ENCODE measurements around the gene THBS2. TPM values are rescaled to one million over a fixed set of nuclear protein-coding genes. Genes with fewer than 3 reads are reported as not detected.

Gene THBS2
- total RNA-seq, 1 experiment from 2014 or later: not detected

- CTCF ChIA-PET: interaction anchor here (0.7 kb wide), 1 partner anchor 23 kb away, joined by 4 read pairs; no protein-coding TSS in a partner anchor
These were observed 26.5 kb downstream of the THBS2 start for GRCh38 chr6:169227116-169227515.

DNA sequence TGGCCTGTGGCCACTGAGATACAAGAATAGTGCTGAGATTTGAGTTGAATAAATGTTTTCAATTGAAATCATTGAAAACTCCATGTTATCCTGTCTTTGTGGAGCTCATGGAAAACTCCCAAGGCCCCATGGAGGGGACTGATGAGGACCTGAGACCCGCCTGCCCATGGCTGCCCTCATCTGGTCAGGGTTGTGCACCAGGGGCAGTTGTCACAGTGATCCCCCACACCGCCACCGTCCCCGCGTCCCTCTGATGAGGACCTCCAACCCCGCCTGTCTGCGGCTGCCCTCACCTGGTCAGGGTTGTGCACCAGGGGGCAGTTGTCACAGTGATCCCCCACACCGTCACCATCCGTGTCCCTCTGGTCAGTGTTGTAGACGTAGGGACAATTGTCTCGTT, 27.8 kb downstream of the THBS2 start:
- ChIA-PET POLR2A (ENCODE audit: unreplicated experiment) (no interaction called here), CTCF (no interaction called here)
- DNase-seq: no peak
- H4K20me1 ChIP-seq (ENCODE audit: insufficient read depth): no peaks in the 10 kb centered on the region
- no peaks in the 10 kb centered on the region for H3K79me2 ChIP-seq (ENCODE audit: low read depth)
- no TSS peak for BruUV-seq (replicated peaks)
- no peak overlapping the region for H2AFZ ChIP-seq
- no peaks in the 10 kb centered on the region for H3K9me2 ChIP-seq (ENCODE audit: insufficient read depth)
- no peak overlapping the region for H3K4me3 ChIP-seq
- intact Hi-C loops (cut with micrococcal nuclease; ENCODE audit: unreplicated experiment): no loop called here
- no peaks in the 10 kb centered on the region for H3K9me3 ChIP-seq (ENCODE audit: insufficient read depth, low read depth)
- no peaks in the 10 kb centered on the region for H3K36me3 ChIP-seq (ENCODE audit: low read depth)
- H3K27me3 ChIP-seq (ENCODE audit: insufficient read depth, low read depth): peaks cover 84% of the 10 kb centered on the region
- no peak overlapping the region for H3K27ac ChIP-seq
- TF ChIP-seq EZH2 (IDR thresholded peaks at IDR 0.05; ENCODE audit: low read depth): no peak
- TF ChIP-seq, protein P1, sequence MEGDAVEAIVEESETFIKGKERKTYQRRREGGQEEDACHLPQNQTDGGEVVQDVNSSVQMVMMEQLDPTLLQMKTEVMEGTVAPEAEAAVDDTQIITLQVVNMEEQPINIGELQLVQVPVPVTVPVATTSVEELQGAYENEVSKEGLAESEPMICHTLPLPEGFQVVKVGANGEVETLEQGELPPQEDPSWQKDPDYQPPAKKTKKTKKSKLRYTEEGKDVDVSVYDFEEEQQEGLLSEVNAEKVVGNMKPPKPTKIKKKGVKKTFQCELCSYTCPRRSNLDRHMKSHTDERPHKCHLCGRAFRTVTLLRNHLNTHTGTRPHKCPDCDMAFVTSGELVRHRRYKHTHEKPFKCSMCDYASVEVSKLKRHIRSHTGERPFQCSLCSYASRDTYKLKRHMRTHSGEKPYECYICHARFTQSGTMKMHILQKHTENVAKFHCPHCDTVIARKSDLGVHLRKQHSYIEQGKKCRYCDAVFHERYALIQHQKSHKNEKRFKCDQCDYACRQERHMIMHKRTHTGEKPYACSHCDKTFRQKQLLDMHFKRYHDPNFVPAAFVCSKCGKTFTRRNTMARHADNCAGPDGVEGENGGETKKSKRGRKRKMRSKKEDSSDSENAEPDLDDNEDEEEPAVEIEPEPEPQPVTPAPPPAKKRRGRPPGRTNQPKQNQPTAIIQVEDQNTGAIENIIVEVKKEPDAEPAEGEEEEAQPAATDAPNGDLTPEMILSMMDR (conservative IDR thresholded peaks at IDR 0.05): no peak
- no peaks in the 10 kb centered on the region for H3K4me1 ChIP-seq (replicated peaks; ENCODE audit: insufficient read depth)
- H3F3A ChIP-seq (ENCODE audit: insufficient read depth, low read depth): no peaks in the 10 kb centered on the region
- H3K4me2 ChIP-seq: no peak overlapping the region

More at GRCh38 chr6:169227116-169227515, 26.5 kb downstream of the THBS2 start:
- no peak overlapping the region for H3K4me2 ChIP-seq
- TF ChIP-seq, protein P1 (conservative IDR thresholded peaks at IDR 0.05): no peak
- TF ChIP-seq EZH2 (IDR thresholded peaks at IDR 0.05; ENCODE audit: low read depth): no peak
- no peaks in the 10 kb centered on the region for H3F3A ChIP-seq (ENCODE audit: insufficient read depth, low read depth)
- H3K9me2 ChIP-seq (ENCODE audit: insufficient read depth): no peaks in the 10 kb centered on the region
- no peaks in the 10 kb centered on the region for H3K36me3 ChIP-seq (ENCODE audit: low read depth)
- BruUV-seq (replicated peaks): no TSS peak
- H3K79me2 ChIP-seq (ENCODE audit: low read depth): no peaks in the 10 kb centered on the region
- H3K9me3 ChIP-seq (ENCODE audit: insufficient read depth, low read depth): no peaks in the 10 kb centered on the region
- peaks cover 82% of the 10 kb centered on the region for H3K27me3 ChIP-seq (ENCODE audit: insufficient read depth, low read depth)
- intact Hi-C loops (cut with micrococcal nuclease; ENCODE audit: unreplicated experiment): no loop called here
- no peak overlapping the region for H3K4me3 ChIP-seq
- no peaks in the 10 kb centered on the region for H4K20me1 ChIP-seq (ENCODE audit: insufficient read depth)
- no peak overlapping the region for H3K27ac ChIP-seq
- H3K4me1 ChIP-seq (replicated peaks; ENCODE audit: insufficient read depth): no peaks in the 10 kb centered on the region
- no peak overlapping the region for H2AFZ ChIP-seq
- DNase-seq: no peak
- POLR2A ChIA-PET (ENCODE audit: unreplicated experiment): no interaction called here

DNA sequence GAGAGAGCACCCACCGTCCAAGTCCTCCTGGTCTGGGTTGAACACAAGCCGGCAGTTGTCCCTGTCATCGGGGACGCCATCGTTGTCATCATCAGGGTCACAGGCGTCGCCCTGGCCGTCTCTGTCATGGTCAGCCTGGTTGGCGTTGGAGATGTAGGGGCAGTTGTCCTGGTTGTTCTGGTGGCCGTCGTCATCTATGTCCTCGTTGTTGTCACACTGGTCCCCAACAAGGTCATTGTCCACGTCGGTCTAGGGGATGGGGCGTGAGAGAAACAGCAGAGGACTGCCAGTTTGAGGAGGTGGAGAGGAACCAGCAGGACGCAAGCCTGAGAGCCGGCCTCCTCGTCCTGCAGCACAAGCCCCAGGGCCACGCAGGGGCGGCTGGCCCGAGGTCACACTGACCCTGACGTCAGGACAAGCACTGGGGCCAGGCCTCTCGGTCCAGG, 28.5 kb downstream of the THBS2 start:
- no peaks in the 10 kb centered on the region for H4K20me1 ChIP-seq (ENCODE audit: insufficient read depth)
- no peaks in the 10 kb centered on the region for H3K9me2 ChIP-seq (ENCODE audit: insufficient read depth)
- H3K9me3 ChIP-seq (ENCODE audit: insufficient read depth, low read depth): no peaks in the 10 kb centered on the region
- H3K4me1 ChIP-seq (replicated peaks; ENCODE audit: insufficient read depth): no peaks in the 10 kb centered on the region
- intact Hi-C loops (cut with micrococcal nuclease; ENCODE audit: unreplicated experiment): no loop called here
- ChIA-PET POLR2A (ENCODE audit: unreplicated experiment) (no interaction called here), CTCF (no interaction called here)
- no peak overlapping the region for H3K27ac ChIP-seq
- H3K27me3 ChIP-seq (ENCODE audit: insufficient read depth, low read depth): peaks cover 85% of the 10 kb centered on the region
- H3F3A ChIP-seq (ENCODE audit: insufficient read depth, low read depth): no peaks in the 10 kb centered on the region
- BruUV-seq (replicated peaks): no TSS peak
- no peak overlapping the region for H3K4me2 ChIP-seq
- H3K4me3 ChIP-seq: no peak overlapping the region
- H3K79me2 ChIP-seq (ENCODE audit: low read depth): no peaks in the 10 kb centered on the region
- H3K36me3 ChIP-seq (ENCODE audit: low read depth): no peaks in the 10 kb centered on the region
- H2AFZ ChIP-seq: no peak overlapping the region
- TF ChIP-seq, protein P1 (conservative IDR thresholded peaks at IDR 0.05): no peak
- no peak for TF ChIP-seq EZH2 (IDR thresholded peaks at IDR 0.05; ENCODE audit: low read depth)
- no peak for DNase-seq
